HG02610 (cell line): ENCODE measurements around the gene NUDT7.

ENCODE experiments used
- ATAC-seq: cut with Tn5 transposase; IDR thresholded peaks from one replicate; pipeline ENCODE4 v1.9.1; 2021; ENCODE audit warnings: mild to moderate bottlenecking, moderate library complexity; ENCODE audit not compliant: unreplicated experiment

The NUDT7 gene

DNA sequence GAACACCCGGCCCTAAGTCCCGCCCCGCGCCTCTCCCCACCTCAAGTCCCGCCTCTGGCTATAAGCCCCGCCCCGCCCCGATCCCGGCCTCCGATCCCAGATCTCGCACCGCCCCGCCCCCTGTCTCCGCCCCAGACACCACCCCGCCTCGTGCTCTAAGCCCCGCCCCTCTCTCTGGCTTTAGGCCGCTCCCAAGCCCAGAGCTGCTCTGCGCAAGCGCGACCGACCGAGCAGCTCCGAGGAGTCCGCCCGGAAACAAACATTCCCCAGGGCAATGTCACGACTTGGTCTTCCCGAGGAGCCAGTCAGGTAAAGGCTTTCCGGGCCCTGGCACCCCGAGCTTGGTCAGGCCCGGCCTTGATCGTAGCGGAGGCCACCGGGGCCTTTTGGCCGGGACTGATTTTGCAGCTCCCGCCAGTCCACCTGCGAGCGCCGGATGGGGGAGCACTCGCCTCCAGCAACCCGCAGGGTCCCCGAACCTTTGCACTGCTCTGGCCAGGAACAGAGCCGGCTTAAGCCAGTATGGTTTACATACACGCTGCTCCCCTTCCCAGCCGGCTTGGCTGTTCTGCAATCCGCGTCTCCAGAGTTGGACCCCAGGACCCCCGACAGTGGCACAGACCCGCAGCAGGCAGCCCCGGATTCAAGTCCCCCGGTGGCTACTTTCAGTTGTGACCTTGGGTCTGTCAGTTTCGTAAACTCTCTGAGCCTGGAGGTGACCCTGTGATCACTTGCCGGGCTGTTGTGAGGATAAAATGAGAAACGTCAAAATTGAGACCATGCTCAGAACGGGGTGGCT is at the start of gene NUDT7:
Gene NUDT7, plus strand, starts transcription at position 206 of the 799 bp plus-strand sequence. Its CDS starts 69 bp downstream, at position 275.
- peak; percentile 92 for ATAC-seq

DNA sequence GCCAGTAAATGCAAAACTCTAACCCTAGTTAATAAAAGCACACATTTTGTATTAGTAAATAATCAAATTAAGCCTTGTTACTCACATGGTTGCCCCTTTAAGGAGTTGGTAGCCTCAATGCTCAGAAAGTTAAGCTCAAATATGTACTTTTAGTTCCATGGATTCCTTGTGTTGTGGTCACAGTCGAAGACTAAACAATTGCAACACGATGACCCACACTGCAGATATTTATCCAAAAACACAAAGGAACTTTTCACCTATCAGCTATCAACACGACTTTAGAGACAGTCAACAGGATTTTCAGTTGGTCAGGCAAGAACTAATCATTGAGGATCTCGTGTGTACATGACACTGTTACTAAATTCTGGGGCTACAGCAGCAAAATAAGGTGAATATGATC is 47.4 kb upstream of the NUDT7 start:
- ATAC-seq: no peak

DNA sequence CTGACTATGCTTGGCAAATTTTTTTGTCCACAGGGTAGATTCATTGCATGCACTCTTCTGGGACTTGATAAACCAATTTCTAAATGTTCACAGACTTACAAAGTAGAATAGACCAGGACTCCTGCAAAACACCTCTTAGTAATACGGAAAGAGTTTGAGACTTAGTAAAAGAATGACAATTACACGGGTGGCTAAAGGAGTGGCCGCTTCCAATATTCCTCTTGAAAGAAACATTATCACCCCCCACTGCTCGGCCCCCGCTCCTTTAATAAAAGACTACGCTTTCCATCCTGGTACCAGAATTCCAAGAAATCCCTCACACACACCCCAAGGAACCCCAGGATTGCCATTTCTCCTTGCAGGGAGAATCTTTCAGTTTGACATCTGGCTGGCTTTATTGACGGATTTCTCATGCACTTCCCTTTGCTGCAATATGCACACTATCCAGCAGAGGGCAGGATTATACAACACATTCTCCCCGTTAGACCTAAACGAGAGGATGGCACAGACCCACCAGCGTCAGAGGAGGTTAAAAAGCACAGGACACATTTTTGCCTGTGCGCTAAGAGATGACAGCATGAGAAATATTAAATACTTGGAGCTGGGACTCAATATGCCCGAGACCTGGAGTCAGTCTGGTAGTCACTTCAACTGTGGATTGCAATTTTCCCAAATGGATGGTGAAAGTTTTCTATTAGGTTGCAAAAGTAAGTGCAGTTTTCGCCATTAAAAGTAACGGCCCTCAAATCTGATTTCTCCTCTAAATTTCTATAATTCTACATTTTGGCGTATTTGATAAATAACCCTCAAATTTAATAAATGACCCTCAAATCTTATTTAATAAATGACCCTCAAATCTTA is 46.6 kb upstream of the NUDT7 start:
- peak; percentile 68 for ATAC-seq

DNA sequence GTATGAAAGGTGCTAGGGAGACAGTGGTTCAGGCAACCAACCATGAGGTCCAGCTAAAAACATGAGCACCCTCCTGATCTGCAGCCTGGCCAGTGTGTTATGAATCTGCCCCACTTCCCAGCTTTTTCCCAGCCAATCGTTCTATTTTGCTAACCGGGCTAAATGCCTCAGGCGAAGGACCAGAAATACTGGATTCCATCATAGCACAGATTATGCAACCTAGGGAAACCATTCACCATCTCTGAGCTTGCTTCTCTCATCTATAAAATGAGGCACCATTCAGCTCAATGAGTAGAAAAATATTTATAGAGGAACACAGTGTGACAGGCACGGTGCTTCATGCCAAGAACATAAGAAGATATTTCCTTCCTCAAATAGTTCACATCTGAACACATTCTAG is 45.2 kb upstream of the NUDT7 start:
- no peak for ATAC-seq

DNA sequence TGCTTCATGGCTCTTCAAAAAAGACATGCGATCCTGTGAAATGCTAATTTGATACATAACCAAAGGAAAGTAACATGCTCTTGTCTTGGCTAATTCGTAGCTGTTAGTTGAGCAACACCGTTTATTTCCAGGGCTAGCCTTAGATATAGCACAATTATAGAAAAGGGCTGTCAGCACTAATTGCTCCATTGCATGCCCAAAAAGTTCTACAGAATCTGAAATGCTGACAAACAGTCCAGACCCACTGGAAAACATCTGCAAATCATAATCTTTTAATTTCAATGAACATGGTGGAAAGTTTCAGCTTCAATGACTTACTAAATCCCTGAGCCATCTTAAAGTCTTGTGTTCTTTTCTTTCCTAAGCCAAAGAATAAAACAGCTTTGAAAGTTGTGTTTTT is 42.9 kb upstream of the NUDT7 start:
- ATAC-seq: no peak

DNA sequence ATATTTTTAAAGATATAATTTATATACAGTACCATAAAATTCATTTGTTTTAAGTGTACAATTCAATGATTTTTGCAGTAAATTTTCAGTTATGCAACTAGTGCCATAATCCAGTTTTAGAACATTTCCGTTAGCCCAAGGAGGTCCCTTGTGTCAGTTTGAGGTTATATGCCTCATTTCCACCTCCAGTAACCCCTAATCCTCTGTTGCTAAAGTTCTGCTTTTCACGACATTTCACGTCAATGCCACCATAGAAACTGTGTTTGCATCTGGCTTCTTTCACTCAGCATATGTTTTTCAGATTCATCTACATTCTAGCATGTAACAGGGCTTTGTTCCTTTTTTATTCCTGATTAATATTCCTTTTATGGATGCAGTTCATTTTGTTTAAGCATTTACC is 42.4 kb upstream of the NUDT7 start:
- no peak for ATAC-seq

DNA sequence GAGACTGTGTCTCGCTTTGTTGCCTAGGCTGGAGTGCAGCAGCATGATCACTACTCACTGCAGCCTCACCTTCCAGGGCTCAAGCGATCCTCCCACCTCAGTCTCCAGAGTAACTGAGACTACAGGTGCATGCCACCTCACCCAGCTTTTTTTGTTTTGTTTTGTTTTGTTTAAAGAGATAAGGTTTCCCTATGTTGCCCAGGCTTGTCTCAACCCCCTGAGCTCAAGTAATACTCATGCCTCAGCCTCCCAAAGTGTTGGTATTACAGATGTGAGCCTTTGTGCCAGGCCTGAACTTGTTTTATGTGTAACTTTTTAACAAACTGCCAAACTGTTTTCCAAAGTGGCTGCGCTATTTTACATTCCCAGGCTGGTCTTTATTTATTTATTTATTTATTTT is 41.8 kb upstream of the NUDT7 start:
- no peak for ATAC-seq

DNA sequence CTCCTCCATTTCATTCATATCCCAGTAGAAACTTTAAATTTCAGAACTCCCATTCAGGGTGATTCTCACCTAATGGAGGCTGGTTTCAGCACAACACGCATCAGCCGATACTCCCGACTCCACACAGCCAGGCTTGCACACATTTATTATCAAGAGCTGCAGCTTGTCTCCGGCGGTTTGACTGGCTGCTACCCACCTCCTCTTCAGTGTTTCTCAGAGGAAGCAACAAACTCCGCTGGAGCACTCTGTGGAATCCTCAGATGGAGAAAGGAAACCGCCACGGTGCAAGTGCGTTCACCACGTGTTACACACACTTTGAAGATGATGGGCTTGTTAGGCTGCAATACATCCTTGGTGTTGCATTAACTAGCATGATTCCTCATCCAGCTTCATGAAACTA is 39.7 kb upstream of the NUDT7 start:
- ATAC-seq: no peak

DNA sequence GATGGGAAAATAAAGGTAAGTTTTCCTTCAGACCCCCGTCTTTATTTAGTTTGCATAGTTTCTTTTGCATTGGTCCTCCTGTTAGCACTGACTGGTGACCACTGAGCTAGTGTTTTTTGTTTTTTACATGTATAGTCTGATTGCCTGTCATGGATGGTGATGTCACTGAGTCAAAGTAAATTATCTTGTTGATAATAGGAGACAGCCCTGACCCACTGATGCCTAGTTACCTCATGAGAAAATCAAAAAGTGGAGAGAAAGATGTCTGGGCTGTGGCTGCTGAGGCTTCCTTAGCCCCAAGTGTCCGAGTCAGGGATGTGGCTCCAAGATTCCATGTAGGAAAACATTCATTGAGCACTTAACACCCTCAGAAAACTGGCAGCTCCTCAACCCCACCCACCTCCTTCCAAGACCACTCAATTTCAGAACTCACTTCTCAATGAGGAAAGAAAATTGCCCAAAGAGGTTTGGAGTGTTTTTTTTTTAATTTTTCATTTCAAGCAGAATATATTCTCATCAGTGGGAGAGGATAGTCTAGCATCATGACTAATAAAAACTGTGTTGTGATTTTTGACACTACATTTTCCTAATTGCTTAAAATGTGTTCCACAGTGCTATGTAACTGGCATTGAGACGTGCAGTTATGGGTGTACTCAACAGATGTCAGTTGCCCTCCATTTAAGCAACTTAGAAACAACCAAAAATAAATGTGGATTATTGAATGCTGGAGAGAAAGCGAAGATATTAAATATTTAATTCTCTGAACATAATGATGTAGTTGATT is 38.7 kb upstream of the NUDT7 start:
- ATAC-seq: no peak

DNA sequence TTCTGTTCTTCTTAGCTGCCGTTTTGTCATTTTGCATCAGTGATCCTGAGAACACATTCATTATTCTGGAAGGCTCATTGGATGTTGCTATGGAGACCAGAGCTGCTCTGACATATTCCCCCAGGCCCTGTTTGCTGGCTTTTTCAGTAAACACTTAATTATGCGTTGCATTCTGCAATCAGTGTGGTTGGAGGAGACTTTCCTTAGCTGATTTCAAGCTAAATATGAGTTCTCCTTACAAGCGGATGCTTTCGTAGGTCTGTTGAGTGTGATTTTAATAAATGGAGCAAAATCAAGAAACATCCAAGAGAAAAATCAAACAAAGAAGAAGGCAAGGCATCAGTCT is 38.2 kb upstream of the NUDT7 start:
- ATAC-seq: no peak

DNA sequence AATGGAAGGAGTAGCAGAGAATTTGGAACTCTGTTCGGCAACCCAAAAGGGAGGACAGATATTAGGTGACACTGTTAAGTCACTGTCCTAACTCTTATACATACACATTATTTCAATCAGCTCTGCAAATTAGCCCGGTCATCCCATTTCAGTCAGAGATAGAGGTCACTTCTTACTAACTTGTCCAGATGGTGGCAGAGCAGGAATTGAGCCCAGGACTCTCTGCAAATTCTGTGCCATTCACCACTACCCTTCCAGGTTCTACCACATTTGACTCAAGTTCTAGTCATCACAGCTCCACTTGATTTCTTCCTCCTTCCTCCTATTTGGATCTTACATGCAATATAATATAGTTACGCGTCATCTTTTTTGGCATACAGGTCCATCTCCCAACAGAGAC is 35.9 kb upstream of the NUDT7 start:
- no peak for ATAC-seq

DNA sequence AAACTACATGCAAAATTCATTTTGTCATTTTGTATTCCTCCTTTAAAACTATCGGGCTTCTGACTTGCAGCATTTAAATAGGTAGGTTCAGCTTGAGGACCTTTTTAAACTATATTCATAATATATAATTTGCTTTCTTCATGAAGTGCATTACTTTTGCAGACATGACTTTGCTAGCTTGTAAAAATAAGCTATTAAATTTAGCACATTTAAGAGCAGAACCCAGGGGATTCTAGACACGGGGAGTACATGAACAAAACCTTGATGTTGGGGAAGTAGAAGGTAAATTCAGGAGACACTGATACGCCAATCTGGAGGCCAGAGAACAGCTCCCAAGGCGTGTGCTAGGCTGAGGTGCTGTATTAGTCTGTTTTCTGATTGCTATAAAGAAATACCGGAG is 32.3 kb upstream of the NUDT7 start:
- no peak for ATAC-seq

DNA sequence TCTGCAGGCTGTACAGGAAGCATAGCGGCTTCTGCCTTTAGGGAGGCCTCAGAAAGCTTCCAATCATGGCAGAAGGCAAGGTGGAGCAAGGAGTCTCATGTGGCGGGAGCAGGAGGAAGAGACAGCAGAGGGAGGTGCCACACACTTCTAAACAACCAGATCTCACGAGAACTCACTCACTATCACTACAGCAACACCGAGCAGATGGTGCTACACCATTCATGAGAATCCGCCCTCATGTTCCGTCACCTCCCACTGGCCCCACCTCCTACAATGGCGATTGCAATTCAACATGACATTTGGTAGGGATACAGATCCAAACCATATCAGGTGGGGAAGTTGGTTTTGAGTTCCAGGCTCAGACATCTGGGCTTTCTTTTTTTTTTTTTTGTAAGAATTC is 31.9 kb upstream of the NUDT7 start:
- ATAC-seq: no peak

DNA sequence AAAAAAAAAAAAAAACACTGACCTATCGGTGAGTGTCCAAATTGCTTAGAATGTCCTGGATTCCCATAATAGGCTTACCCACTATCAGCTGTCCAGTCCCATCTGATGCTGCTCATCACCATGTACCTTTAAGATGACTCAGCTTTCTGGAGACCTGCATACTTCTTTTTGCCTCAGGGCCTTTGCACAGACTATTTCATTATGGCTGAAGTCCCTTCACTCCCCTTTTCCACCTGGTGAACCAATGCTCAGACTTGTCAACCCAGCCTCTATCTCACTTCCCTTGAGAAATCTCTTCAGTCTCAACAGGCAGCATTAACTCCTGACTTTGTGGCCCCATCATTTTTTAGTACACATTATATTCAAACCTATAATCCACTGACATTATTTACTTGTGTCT is 29.7 kb upstream of the NUDT7 start:
- ATAC-seq: no peak

DNA sequence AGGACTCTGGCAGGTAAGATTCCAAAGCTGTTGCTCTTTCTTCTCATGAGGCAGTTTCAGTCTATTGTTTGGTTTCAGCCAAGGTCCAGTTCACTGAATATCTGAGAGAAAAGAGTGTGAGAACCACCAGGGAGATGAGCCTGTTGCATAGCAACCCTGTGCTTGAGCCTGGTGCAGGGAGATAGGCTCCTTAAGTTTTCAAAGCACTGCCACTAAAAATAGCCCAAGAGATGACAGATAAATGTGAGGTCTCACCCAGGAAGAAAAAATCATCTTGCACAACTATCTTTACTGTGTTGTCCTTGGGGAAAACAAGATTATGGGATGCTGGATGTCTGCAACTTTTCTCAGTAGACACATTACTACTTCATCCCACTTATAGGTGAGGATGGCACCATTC is 26.2 kb upstream of the NUDT7 start:
- no peak for ATAC-seq

DNA sequence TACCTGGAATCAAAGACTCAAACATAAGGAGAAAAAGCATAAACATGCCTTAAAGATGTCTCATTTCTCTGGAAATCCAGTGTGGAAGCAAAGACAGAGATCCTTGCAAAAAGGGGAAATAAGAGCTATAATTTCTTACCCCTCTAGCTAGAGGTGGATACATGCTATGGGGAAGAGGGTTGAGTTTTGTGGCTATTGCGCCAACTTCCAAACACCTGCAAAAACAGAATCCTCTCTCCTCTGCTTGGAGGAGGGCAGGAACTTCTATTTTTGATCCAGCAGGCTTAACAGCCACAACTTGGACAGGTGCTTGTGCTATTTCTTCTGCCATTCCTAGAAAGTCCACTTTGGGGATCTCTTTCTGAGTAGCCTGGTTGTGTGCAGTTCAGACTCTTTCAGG is 21.5 kb upstream of the NUDT7 start:
- ATAC-seq: no peak

DNA sequence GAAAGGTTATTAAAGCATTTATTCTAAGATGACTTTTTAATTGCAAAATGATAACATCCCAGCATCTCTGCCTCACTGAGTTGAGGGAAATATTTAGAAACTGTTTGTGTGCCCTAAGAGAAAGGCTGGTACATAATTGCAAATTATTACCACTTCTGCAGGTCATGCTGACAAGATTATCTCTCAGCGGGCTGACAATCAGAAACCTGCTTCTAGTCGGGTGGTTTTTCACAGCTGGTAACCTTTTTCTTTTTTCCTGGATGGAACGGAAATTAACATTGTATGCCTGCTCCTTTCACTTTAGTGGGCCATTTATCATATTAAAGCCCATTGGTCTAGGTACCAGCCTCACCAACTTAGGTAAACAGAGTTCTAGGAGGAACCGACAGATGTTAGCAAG is 17.0 kb upstream of the NUDT7 start:
- ATAC-seq: no peak

DNA sequence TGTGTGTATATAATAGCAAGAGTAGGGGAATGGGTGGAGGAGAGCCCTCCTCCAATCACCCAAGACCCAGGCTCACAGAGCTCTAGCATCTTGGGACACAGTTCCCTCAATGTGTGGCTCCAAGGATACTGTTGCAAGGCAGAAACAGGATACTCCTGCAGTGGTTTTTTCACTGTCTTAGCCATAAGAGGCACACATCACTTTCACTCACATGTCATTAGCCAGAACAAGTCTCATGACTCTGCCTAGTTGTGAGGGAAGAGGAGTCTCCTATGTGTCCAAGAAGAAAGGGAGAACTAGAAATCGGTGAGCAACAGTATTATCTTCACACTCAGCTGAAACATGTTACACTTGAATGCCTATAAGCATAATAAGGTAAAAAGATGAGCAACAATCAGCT is 11.1 kb upstream of the NUDT7 start:
- ATAC-seq: no peak

DNA sequence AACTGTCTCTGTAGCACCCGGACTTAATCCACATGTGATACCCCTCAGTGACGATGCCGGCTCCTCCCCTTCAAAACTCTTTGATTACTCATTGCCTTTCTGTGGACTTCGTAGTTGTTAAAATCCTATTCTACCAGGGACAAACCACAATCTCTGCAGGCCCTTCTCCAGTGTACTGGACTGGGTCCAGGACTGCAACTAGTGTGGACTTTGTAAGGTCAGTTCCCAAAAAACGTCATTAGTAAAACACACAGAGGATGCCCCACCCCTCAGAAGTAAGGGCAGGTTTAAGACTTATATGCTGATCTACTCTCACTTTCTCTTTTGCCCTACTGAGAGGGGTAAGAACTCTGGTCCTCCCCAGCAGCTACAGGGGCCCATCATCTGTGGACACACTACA is 10.5 kb upstream of the NUDT7 start:
- no peak for ATAC-seq

DNA sequence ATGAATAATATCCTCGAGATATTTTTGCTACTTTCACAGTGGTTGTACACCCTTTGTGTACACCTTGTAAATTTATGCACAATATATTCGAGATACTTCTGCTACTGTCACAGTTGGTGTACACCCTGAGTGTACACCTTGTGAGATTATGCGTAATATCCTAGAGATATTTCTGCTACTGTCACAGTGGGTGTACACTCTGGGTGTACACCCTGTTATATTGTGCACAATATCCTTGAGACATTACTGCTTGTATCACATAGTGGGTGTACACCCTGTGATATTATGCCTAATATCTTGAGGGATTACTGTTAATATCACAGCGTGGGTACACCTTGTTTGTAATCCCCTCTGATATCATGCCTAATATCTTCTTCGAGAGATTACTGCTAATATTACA is 7.2 kb upstream of the NUDT7 start:
- ATAC-seq: no peak

DNA sequence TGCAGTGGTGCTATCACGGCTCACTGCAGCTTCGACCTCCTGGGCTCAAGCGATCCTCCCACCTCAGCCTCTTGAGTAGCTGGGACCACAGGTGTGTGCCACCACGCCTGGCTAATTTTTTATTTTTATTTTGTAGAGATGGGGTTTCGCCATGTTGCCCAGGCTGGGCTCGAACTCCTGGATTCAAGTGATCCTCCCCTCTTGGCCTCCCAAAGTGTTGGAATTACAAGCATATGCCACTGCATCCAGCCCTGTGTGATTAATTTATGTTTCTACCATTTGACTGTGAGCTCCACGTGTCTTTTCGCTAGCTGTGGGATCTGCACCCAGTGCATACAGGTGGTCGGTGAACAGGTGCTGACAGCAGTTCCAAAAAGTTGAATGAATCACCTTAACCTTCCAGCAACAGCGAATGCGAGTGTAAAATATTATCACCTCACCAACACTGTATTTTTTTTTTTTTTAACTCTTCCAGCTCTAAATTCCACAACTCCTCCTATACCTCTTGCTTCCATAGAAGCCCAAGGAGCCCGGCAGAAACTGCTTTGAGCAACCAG is 484 bp upstream of the NUDT7 start:
- peak; percentile 29 for ATAC-seq
